IPS-NIHi7 (cell line): ENCODE results near the gene PDHA1.

Experiments used
- DNase-seq: peaks from one replicate; pipeline ENCODE4 v3.0.0; 2012; ENCODE audit warnings: mixed read lengths; ENCODE audit errors: extremely low spot score

Gene PDHA1

GRCh38 chrX:19343535-19344408, at the start of gene PDHA1:
PDHA1 (plus strand) TSS chrX:19343927; CDS start chrX:19344038, 111 bp downstream.
- peak; percentile 92 for DNase-seq

- DNase-seq = no peak
These were observed 40.4 kb upstream of the PDHA1 start for GRCh38 chrX:19303256-19303880.

- no peak for DNase-seq
These were observed 17.2 kb upstream of the PDHA1 start for GRCh38 chrX:19326567-19326966.

- no peak for DNase-seq
These were observed 11.9 kb upstream of the PDHA1 start for GRCh38 chrX:19331831-19332230.

GRCh38 chrX:19332983-19333382, 10.7 kb upstream of the PDHA1 start:
- DNase-seq = peak; percentile 37

- peak; percentile 73 for DNase-seq
These were observed 8.6 kb upstream of the PDHA1 start for GRCh38 chrX:19334945-19335626.

GRCh38 chrX:19342331-19342906, 1.3 kb upstream of the PDHA1 start:
- no peak for DNase-seq

GRCh38 chrX:19343085-19343534, 617 bp upstream of the PDHA1 start:
- no peak for DNase-seq

- DNase-seq = no peak
These were observed 934 bp downstream of the PDHA1 start for GRCh38 chrX:19344661-19345060.

GRCh38 chrX:19347916-19348315, 4.2 kb downstream of the PDHA1 start:
- DNase-seq = no peak

- DNase-seq = no peak
These were observed 5.5 kb downstream of the PDHA1 start for GRCh38 chrX:19349264-19349663.

- no peak for DNase-seq
These were observed 7.2 kb downstream of the PDHA1 start for GRCh38 chrX:19350941-19351384.

- DNase-seq = no peak
These were observed 10.9 kb downstream of the PDHA1 start for GRCh38 chrX:19354625-19355024.

GRCh38 chrX:19358521-19358920, 14.8 kb downstream of the PDHA1 start:
- no peak for DNase-seq

- DNase-seq = no peak
These were observed 17.2 kb downstream of the PDHA1 start for GRCh38 chrX:19360903-19361302.

GRCh38 chrX:19361701-19362100, 18.0 kb downstream of the PDHA1 start:
- no peak for DNase-seq

GRCh38 chrX:19368576-19368975, 24.8 kb downstream of the PDHA1 start:
- no peak for DNase-seq

GRCh38 chrX:19370061-19370460, 26.3 kb downstream of the PDHA1 start:
- no peak for DNase-seq

GRCh38 chrX:19372170-19372546, 28.4 kb downstream of the PDHA1 start:
- DNase-seq = peak; percentile 88

- peak; percentile 67 for DNase-seq
These were observed 29.0 kb downstream of the PDHA1 start for GRCh38 chrX:19372547-19373331.

GRCh38 chrX:19373351-19373891, 29.7 kb downstream of the PDHA1 start:
- DNase-seq = no peak
